Renal cortical epithelial cell (primary cell): ENCODE measurements around the gene NEO1. TPM values are rescaled to one million over a fixed set of nuclear protein-coding genes. Genes with fewer than 3 reads are reported as not detected.

Source experiments
- DNase-seq: peaks from one replicate; pipeline ENCODE4 v3.0.0-alpha.2; 2011; ENCODE audit warnings: low read depth
- total RNA-seq: library from RNA; depleted of rRNA; stranded (reverse); fragments of >200 nt; gene quantifications from 2 replicates; pipeline ENCODE4 v1.2.3, GENCODE V29; 2014

NEO1 gene, protein sequence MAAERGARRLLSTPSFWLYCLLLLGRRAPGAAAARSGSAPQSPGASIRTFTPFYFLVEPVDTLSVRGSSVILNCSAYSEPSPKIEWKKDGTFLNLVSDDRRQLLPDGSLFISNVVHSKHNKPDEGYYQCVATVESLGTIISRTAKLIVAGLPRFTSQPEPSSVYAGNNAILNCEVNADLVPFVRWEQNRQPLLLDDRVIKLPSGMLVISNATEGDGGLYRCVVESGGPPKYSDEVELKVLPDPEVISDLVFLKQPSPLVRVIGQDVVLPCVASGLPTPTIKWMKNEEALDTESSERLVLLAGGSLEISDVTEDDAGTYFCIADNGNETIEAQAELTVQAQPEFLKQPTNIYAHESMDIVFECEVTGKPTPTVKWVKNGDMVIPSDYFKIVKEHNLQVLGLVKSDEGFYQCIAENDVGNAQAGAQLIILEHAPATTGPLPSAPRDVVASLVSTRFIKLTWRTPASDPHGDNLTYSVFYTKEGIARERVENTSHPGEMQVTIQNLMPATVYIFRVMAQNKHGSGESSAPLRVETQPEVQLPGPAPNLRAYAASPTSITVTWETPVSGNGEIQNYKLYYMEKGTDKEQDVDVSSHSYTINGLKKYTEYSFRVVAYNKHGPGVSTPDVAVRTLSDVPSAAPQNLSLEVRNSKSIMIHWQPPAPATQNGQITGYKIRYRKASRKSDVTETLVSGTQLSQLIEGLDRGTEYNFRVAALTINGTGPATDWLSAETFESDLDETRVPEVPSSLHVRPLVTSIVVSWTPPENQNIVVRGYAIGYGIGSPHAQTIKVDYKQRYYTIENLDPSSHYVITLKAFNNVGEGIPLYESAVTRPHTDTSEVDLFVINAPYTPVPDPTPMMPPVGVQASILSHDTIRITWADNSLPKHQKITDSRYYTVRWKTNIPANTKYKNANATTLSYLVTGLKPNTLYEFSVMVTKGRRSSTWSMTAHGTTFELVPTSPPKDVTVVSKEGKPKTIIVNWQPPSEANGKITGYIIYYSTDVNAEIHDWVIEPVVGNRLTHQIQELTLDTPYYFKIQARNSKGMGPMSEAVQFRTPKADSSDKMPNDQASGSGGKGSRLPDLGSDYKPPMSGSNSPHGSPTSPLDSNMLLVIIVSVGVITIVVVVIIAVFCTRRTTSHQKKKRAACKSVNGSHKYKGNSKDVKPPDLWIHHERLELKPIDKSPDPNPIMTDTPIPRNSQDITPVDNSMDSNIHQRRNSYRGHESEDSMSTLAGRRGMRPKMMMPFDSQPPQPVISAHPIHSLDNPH (N-terminal part only)
- 17.9 and 86.8 TPM in 2 replicates for total RNA-seq

DNA sequence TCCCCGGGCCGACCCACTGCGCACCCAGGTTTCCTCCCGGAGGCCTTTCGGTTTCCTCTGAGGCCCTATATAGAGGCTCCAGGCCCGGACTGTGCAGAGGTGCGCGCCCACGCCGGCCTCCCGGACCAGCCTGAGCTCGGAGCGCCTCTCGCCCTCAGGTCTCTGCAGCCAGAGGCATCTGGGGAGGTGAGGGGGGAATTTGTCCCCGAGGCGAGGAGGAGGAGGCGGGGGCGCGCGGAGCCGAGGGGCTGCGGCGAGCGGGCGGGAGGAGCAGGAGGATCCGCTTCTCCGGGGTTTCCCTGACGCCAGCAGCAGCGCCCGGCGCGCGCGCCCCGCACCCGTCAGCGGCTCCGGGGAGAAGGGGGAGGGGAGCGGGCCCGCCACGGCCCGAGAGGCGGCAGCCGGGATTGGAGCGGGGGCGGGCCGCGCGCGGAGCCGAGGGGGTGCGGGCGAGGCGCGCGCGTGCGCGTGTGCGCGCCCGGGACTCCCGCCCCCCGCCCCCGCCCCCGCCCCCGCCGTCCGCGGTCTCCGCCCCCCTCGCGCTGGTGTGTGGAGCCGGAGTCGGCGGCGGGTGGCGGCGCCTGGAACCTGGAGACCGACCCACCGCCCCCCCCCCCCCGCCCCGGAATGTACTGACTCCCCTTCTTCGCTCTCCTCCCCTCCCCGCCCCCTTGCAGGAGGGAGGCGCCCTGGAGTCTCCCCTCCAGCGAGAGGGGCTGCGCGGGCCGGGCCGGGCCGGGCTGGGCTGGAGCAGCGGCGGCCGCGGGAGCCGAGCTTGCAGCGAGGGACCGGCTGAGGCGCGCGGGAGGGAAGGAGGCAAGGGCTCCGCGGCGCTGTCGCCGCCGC lies at the start of gene NEO1:
Gene NEO1 (plus strand): TSS at position 657 of the 846 bp plus-strand sequence. CDS start 213 bp downstream, outside the sequence.
- DNase-seq: peak; percentile 29

DNA sequence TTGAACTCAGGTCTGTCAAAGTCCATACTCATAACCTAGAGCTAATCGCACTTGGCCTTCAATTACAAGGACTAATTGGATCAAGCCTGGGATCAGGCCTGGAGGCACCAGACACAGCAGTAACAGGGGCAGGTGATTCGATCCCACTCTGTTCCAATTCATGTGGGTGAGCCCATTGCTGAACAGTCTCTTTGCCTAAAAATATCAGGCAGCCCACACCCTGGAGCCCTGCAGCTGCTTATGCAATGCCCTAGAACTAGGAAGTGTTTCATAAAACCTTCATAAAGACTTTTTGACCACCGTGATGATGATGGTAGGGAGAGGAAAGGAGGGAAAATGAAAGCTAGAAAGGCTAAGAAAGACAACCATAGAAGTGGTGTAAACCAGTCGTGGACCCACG lies 47.8 kb upstream of the NEO1 start:
- DNase-seq: no peak

DNA sequence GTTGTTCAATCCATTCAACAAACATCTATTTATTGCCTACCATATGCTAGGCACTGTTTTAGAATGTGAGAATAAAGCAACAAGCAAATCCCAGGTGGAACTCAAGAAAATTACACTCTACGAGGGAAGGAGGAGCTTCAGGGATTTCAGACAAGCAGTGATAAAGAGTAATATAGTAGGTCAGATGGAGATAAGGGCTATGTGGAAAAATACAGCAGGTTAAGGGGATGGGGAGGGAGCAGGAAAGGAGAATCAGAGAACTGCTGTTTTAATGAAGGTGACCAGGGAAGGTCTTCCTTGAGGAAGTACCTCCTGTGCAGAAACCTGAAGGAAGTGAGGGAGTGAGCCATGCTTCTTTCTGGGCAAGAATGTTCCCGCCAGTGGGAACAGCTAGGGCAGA lies 47.2 kb upstream of the NEO1 start:
- no peak for DNase-seq

GRCh38 chr15:73005446-73005845 lies 46.8 kb upstream of the NEO1 start:
- DNase-seq: no peak

GRCh38 chr15:73006523-73006922 lies 45.7 kb upstream of the NEO1 start:
- no peak for DNase-seq

- no peak for DNase-seq
These were observed 42.9 kb upstream of the NEO1 start for GRCh38 chr15:73009066-73010056.

DNA sequence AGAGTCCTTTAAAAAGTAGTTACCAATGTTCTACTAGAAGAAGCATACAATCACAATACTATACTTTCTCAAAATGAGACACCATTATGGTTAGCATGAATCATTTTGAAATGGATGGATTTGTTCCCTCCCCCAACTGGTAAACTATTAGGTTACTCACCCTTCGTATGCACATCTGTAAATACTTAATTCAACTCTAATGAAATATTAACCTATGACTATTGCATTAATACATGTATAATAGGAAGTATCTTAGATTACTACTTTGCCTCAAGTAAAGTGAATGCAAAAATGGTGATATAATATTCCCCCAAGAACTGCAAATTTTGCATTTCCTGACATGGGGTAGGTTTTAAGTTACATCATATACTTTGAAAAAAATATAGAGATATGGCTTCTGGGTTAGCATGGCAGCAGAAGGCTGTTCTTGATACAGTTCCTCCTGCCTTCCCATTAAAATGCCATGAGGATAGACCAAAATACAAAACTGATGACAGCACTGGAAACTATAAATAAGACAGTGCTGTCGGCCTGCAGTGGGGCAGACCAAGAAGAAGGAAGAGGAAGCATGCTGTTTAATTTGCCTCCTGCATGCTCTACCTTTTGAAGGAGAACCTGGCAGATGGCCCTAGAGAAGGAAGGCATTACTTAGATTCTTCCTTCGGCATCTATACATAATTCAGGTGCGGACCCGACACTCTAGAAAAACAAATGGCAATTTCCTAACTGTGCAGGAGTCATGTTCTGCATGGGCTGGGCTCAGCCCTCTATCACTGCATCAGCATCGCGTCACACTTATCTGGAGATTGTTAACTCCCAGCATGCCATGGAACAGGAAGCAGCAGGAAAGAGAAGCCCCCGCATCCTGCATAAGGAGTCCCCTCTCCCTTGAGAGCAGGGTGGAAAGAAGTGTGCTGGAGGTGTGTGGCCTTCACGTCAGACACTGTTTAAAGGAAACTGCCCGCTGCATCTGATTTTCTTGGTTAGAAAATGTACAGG lies 41.8 kb upstream of the NEO1 start:
- DNase-seq: peak; percentile 84

- DNase-seq: no peak
These were observed 37.4 kb upstream of the NEO1 start for GRCh38 chr15:73014904-73015303.

DNA sequence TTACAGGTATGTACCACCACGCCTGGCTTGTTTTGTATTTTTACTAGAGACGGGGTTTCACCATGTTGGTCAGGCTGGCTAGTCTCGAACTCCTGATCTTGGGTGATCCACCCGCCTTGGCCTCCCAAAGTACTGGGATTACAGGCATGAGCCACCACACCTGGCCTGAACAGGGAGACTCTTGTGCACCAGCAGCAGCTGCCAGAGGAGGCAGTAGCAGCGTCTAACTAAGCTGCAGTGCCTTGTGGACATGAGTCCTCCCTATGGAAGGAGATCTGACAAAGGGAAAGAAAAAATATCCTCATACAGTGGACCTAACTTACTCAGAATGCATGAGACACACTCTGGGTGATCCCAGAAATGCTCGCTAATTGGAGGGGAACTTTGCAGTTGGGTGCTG lies 36.8 kb upstream of the NEO1 start:
- DNase-seq: no peak

DNA sequence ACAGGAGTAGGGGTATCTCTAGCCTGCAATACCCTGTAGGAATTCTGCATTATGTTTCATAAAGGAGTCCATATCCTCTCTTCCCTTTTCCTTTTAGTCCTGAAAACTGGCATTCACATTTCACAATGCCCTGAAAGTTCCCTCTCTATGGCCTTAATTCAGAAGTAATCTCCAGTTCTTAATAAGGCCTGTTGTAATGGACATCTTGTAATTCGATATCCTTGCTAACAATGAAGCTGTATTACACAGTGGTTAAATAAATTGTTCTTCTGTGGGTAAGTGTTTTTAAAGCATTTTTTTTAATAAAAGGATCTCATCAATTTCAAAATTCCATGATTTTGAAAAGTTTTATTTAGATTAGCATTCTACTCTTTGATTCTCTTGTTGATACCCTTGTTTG lies 34.3 kb upstream of the NEO1 start:
- DNase-seq: peak; percentile 19

- no peak for DNase-seq
These were observed 33.1 kb upstream of the NEO1 start for GRCh38 chr15:73019154-73019553.

DNA sequence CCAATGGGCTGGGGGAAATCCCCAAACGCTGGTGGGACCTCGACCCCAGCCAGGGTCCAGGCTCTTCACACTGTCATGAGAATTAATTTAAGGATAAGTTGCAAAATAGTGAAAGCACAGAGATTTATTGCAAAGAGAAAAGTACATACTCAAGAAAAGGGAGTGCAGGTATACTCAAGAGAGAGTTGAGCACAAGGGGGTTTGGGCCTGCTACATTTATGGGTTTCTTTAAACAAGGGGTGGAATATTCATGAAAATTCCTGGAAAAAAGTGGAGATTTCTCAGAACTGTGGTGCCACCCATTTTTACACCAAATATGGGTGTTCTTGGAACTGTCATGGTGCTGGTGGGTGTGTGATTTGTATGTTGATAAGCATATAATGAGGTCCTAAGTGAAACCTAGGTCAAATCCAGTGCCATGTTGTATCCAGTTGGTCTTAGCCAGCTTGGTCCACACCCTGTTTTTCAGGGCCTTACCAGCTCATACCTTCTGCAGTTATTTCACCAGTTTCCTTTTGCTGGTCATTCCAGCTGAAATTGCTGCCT lies 32.6 kb upstream of the NEO1 start:
- no peak for DNase-seq

GRCh38 chr15:73021139-73021621 lies 31.1 kb upstream of the NEO1 start:
- no peak for DNase-seq

DNA sequence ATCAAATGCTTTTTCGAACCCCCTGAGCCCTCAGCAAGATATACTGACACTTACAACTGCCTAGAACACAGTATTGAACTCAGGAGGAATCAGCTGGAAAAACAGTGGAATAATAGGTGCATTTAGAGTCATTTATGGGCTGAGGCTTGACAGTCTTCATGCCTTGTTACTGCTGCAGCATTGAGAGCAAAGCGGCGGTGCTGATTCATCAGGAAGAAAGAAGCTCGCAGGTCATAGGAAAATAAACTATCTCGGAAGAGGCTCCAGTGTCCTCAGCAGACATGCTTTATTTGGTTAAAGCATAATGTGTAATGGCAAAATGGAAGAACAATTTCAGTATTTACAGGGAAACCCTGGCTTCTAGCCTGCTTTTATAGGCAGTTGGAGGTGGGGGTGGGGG lies 30.1 kb upstream of the NEO1 start:
- DNase-seq: no peak

GRCh38 chr15:73023071-73023470 lies 29.2 kb upstream of the NEO1 start:
- DNase-seq: no peak

DNA sequence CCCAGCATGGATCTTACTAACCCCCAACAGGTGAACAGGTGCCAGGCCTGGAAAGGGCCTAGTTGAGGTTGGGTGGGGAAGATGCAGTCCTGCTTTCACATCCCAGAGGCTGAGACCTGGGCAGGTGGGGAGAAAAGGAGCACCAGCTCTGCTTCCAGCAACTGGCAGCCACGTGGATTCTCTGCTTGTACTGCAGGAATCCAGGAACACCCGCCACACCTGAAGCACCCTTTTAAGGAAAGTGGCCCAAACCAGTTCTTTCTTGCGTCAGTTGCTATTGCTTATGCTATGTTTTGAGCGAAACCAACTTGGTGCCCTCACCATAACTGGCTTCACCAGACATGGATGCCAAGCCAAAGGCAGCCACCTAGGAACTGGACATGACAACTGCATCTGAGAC lies 28.1 kb upstream of the NEO1 start:
- no peak for DNase-seq

- no peak for DNase-seq
These were observed 25.7 kb upstream of the NEO1 start for GRCh38 chr15:73026511-73027054.

- no peak for DNase-seq
These were observed 24.2 kb upstream of the NEO1 start for GRCh38 chr15:73028031-73028430.
